HG03457 (cell line): Measurements from ENCODE around the gene SMOC2.

Experiments
- ATAC-seq: cut with Tn5 transposase; IDR thresholded peaks from one replicate; pipeline ENCODE4 v1.9.1; 2021; ENCODE audit warnings: moderate number of reproducible peaks; ENCODE audit not compliant: unreplicated experiment

SMOC2 gene

DNA sequence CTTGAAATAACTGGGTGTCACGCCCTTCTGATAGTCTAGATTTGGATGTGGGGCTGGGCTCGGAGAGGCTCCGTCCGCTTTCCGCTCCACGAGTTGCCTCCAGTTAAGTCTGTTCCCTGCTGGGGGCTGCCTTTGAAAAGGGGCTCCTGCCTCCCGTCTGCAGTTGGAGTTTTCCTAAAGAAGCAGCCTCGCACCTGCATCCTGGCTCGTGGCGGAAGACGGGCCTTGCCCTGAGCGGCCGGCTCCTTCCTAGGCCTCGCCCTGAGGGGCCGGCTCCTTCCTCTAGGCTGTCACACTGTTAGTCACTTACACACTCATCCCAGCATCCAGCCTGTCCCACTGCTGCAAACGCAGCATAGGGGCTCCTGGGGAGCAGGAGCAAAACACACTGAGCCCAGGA lies 74.4 kb downstream of the SMOC2 start:
- ATAC-seq, result no peak

DNA sequence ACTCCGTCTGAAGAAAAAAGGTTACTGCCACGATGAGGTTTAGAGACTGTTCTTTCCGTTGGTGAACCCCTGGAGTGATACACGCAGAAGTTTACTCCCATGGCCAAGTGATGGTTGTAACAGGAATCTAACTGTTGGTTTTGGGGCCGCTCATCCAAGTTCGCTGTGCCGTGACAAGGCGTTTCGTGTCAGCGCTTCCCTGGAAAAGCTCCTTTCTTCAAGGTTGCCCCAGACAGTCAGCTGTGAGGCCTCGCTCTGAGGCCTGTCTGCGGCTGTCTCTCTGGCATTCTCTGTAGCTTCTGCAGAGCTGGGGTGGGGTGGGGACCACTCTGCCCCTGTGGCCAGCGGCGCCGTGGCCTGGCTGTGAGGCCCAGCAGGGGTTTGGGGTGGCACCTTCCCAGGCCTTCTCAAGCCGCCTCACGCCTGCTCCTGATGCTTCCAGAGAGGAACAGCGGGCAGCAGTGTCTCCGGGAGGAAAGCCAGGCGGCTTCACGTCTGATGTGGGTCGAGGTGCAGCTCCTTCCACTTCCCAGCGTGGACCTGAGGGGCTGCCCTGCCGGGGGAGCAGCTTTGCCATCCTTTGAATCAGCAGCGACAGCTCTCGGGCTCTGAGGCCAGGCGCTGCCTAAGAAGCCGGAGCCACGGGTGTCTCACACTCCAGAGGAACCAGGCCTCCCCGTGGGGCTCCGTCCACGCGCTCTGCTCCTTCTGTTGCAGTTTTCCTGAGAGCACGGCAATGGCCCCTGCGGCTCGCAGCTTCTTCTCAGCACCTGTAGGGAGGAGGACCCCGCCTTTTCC lies 76.2 kb downstream of the SMOC2 start:
- ATAC-seq, result no peak

DNA sequence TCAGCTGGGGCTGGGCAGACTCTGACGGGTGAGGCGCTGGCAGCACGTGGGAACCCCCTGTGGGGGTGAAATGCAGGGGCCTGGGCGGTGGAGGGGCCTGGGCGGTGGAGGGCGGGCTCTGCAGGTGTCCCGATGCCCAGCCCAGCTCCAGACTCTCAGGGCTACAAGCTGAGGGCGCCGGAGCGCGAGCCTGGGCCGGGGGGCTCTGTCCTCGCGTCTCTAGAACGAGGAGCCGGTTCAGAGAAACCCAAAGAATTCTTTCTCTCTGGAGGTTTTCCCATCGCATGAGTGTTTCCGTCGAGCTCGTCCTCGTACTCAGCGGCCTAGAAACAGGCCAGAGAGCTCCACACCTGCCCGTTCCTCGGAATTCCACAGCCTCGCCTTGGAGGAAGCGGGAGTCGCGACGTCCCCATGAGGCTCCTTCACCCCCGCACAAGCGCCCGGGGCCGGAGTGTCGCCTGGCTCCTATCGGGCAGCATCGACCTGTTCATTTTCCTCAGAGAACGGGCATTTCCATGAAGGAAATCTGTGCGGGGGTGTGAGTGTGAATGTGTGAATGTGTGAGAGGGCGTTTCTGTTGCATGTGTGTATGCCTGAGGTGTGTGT lies 76.9 kb downstream of the SMOC2 start:
- no peak for ATAC-seq

DNA sequence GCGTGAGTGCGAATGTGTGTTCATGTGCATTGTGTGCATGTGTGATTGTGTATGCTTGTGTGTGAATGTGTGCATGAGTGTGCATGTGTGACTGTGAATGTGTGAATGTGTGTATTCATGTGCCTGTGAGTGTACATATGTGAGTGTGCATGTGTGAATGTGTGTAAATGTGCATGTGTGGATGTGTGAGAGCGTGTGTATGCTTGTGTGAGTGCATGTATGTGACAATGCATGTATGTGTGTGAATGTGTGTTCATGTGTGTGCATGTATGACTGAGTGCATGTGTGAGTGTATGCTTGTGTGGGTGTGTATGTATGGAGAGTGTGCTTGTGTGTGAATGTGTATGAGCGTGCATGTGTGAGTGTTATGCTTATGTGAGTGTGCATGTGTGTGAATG lies 77.4 kb downstream of the SMOC2 start:
- ATAC-seq, result no peak

DNA sequence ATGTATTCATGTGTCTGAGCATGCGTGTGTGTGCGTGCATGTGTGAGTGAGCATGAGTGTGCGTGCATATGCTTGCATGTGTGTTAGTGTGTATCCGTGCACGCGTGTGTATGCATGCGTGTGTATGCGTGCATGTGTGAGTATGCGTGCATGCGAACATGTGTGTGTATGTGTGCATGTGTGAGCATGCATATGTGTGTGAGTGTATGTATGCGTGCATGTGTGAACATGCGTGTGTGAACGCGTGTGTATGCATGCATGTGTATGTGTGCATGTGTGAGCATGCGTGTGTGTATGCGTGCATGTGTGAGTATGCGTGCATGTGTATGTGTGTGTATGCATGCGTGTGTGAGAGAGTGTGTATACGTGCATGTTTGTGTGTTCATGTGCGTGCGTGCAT lies 77.9 kb downstream of the SMOC2 start:
- ATAC-seq, result no peak

DNA sequence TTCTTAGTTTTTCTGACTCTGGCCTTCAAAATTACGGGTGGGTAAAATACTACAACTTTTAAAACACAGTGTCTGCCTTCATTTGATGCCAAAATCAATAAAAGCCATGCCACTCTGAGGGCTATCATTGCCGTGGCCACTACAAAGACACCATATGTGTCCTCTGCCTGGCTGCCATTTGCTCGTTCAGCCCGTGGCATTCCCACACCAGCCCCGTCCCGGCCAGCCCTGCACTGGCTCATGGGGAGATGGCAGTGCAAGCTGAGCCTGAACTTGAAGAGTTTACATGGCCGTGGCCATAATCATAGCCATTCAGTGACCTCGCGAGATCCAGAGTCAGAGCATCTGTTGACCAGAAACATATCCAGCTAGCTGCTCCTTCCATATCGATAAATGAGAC lies 79.2 kb downstream of the SMOC2 start:
- no peak for ATAC-seq

DNA sequence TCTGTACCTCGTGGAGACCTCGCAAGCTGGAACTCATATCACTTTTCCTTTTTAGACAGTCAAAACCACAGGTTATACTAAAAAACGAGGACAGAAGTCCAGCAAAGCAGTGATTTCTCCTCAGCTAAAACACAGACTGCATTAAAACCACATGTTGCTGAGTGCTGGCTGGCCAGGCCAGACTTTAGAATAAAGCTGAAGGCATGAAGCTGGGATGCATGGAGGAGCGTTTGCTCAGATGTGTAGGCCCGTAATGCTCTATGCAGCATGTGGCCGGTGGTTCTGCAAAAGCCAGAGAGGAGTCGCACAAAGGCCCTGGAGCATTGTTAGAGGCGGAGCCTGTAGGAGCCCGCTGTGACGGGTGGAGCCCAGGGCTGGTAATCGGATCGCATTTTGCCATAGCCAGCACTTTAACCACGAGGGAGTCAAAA lies 83.6 kb downstream of the SMOC2 start:
- ATAC-seq, result no peak

DNA sequence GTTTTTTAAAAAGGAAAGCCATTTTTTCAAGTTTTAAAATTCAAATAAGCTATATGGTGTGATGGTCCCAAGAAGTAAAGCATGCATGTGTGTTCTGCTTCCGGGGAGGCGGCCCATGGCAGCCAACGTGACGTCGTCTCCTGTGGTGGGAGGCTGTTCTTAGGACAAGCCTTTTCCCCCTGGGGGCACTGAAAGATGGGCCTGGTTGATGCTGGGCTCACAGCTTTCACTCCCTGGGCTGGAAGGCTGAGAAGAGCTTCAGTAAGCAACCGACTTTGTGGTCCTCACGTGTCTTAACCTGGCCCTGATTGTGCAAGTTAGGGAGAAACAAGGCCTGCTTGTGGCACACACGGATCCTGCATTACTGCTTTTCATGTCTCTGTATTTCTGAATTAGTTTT lies 84.1 kb downstream of the SMOC2 start:
- ATAC-seq, result no peak

DNA sequence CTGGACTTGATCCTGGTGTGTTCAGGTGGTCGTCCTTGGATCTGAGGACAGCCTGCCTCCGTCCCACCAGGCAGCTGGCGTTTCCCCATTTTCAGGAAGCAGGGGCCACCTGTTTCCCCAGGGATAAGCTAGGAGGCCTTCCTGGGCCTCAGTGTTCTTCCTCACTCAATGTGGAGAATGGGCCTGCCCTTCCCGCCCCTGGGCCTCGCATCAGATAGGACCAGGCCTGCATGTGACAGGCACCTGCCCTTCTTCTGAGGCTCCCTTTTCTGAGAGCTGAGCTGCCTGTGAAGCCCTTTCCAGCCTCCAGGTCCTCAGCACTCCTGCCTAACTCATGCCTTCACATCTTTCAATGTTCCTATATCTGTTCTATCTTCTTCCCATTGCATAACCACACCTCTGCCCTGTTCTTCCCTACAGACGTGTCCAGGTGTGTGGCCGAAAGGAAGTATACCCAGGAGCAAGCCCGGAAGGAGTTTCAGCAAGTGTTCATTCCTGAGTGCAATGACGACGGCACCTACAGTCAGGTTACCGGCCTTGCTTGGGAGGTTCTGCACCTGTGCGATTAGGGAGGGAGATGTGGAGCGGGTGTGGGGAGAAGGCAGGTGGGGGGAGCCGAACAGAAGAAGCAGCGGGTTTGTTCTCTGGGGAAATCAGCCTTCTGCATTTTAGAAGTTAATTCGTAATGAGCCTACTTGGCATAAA lies 85.1 kb downstream of the SMOC2 start:
- no peak for ATAC-seq

DNA sequence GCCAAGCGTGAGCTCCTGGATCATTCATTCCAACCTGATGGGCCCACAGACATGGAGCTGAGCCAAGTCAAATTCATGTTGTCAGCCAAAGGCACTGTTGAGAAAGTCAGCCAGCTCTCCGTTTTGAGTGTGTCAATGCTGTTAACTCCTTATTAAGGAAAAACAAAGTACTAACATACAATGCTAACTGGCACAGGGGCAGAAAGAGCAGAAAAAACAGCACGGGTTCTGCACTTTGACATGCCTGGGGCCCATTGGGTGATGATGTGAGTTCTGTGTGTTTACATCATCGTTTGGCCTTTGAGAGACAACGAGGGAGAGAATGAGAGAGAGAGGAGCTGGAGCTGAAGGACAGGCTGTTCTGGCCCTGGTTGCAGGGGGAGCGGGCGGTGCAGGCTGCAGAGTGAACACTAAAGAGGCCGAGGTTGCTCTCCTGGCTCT lies 85.9 kb downstream of the SMOC2 start:
- no peak for ATAC-seq

DNA sequence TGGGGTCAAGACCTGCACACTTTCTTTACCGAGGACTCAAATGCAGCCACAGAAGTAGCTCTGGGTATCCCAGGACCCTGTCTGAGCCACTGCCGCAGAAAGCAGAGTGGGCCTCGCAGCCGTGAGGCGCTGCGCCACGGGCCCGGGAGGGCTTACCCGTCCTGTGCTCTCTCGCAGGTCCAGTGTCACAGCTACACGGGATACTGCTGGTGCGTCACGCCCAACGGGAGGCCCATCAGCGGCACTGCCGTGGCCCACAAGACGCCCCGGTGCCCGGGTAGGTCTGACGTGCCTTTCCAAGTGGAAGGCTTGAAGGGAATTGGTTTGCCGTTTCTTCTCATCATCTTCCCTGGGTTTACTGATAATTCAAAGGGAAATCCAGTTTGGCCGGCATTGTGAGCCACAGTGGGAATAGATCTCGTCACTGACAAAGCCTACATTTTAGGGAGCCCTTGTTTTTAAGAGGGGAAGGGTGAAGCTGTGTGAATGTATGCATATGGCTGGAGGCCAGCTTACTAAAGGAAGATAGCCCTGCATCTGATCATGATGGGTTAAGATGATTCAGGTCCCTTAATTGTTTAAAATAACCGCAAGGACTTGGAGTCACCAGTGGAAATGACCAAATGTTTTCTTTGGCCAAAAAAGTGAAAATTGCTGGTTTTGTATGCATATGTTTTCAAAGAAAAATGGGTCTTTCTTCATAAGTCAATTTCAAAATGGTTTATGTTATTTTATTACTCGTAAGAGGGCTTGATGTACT lies 86.6 kb downstream of the SMOC2 start:
- no peak for ATAC-seq

DNA sequence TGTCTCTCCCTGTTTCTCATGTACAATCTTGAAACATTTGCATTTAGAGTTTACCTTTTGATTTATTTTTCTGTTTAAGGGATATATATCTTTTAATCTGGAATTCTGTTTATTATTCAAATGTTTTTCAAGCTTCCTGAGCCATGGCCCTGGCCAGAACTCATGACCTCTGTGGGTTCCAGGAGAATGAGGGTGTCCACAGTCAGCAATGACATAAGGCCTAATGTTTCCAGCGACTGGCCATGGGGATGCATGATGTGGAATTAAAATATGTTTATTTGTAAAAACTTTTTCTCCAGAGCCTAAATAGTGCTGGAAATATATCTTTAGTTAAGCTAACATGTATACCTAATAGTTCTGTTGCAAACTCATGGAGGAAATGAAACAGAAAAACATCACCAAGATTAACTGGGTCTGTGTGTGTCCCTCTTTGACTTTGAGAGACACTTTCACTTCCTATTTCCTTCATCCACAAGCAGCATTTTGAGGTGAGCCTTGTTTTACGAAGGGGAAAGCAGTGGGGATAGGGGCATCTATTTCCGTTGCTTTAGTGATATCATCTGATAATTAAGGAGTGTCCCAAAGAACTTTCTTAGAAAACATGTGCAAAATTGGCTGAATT lies 87.6 kb downstream of the SMOC2 start:
- no peak for ATAC-seq

DNA sequence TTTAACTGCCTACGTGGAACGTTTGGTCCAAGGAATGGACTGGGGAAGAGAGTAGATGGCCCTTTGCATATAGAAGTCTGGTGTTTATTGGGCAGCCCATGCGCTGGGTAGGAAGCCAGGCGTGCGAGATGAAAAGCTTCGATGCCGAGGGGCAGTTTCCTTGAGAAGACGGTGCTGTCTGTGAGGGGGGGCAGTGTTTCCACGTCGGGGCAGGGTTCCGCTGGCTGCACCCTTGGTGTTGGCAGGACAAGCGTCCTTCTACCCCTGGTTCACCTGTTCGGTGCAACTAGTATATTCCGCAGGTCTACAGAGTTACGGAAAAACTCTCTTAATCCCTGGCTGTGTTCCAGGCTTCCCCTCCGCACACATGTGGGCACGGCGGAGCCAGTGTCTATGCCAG lies 88.2 kb downstream of the SMOC2 start:
- no peak for ATAC-seq

DNA sequence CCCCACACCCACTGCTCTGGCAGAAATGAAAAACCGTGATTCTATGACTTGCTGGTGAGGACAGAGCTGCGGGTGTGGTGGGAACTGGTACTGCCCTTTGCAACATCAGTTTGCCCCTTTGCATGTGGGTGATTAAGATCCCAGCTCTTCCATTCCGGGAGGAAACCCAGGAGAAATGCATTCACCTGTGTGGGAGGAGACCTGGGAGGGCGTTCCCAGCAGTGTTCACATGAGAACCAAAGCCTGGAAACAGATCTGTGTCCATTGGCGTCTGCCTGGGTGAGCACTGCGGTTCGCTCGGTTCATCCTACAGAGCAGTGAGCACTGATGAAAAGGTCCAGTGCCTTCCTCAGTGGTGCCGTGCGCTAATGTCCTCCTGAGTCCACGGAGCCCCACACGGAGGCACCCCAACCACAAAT lies 89.7 kb downstream of the SMOC2 start:
- no peak for ATAC-seq

DNA sequence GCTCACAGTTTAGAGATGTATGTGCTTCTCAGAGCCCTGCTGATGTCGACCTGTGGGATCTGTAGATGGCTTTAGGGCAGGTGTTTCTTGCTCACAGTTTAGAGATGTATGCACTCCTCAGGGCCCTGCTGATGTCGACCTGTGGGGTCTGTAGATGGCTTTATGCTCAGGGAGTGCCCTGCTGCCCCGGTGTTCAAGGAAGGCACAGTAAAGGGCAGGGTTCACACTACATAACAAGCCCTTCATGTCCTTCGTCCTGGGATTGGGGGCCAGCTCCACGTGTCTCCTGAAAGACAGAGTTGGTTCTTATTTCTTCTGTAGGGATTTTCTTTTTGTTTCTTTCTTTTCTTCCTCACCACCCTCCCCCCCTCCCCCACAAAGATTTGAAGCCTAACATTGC lies 91.1 kb downstream of the SMOC2 start:
- no peak for ATAC-seq

DNA sequence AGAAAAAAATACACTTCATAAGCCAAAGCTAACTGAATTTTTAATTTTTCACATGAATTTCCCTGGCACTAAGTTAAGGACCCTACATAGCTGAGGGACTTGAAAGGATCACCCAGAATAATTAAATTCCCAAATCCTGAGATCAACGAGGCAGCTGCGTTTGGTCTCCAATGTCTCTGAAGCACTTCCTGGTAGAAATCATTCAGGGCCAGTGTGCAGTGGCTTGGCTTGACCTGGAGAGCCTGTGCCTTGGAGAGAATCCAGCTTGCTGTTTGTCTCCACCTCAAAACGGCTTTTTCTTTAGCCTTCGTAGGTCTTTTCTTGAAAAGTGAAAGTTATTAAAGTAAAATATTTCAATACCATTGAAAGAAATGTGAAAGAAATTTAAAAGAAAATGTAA lies 92.4 kb downstream of the SMOC2 start:
- ATAC-seq, result no peak

DNA sequence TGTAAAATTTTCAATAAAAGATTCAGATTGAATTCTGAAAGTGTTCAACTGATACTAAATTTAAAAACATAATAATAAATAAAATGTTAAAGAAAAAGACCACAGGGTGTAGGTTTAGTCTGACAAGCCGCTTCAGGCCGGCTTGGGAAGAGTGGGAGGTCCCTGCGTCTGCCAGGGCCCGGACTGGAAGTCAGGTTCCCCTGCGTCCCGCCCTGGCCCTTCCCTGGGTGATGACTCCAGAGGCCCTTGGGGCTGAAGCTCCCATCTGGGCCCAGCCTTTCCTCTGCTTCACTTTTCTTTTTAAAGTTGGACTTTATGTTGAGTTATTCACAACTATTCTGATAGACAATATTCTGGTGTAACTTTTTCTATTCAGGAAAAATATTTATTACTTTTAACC lies 93.3 kb downstream of the SMOC2 start:
- ATAC-seq, result no peak

DNA sequence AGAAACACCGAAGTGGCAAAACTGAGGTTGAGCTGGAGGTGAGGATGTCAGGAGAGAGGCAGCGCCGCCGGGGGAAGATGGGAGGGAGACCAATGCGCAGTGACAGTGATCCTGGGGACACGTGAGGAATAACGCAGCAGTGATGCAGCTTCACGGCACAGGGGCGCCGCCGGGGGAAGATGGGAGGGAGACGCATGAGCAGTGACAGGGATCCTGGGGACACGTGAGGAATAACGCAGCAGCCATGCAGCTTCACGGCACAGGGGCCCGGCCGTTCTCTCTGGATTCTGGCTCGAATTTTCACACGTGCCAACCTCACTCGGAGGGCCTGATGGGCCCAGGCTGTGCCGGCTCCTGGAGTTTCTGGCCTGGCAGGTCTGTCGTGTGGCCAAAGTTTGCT lies 94.7 kb downstream of the SMOC2 start:
- ATAC-seq, result no peak

DNA sequence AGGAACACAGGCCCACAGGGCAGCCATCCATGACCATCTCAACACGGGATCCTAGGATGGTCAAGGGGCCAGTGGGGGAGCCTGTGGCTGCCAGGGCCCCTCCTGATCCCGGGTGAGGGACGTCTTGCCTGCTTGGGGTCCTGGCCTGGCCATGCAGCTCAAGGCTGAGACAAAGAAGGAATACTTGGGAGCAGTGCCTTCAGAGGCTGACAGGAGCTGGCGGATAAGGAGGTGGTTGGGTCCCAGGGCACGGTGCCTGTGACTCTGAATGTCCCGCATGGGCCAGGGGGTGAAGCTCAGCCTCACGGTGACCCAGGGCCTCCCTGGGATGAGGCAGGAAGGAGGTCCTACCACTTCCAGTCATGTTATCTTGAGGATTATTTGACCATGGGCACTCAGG lies 95.2 kb downstream of the SMOC2 start:
- no peak for ATAC-seq

DNA sequence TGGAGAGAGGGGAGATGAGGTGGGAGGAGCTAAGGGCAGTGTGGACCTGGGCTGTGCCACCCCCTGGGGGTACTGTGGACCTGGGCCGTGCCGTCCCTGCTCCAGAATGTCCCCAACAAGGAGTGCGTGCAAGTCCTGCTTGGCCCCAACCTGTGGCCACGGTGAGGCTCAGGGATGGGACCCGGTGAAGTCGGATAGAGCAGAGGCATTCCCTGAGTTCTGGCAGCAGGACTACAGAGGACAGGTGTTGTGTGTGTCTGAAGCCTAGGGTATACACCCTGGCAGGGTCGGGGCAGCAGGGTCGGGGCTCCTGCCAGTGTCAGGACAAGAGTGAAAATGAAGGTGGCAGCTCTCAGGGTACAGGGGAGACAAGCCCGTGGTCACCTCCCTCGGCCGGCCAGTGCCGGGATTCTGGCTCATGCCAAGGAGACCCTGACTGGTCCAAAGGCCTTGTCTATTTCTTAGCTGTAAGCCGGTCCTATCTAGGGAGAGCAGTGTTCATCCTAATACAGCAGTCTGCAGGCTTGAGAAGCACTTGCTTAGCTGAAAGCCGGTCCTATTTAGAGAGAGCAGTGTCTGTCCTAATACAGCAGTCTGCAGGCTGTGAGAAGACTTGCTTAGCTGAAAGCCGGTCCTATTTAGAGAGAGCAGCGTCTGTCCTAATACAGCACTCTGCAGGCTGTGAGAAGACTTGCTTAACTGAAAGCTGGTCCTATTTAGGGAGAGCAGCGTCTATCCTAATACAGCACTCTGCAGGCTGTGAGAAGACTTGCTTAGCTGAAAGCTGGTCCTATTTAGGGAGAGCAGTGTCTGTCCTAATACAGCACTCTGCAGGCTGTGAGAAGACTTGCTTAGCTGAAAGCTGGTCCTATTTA lies 95.9 kb downstream of the SMOC2 start:
- ATAC-seq, result no peak
